ENCODE data around the gene ANKS1B. TPM values are rescaled to one million over a fixed set of nuclear protein-coding genes. Genes with fewer than 3 reads are reported as not detected.
"Not testable (repeated sequence)": the region's sequence is repeated elsewhere in the genome, so short reads cannot be mapped to it uniquely, and the experiment has no call there.

The ANKS1B gene
- total RNA-seq, 4 donors from 2014 or later, result 16.6 to 62.6 (median 40.2) TPM

DNA sequence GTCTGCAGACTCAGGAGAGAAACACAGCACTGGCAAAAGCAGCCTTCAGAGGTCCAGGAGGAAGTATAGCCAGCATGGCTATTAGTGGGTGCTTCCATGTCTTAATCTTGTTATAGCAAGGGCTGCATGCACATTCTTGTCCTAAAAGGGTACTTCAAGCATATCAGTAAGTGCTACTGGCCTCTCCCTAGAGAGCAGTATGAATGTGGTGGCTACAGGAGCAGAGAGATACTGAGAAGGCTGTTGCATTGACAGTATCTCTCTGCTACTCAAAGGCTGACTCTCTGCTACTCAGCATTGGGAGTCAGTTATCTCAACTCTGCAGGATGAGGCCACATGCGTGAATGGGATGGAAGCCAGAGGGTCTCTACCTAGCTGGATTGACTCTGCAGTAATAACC, 335.2 kb downstream of the ANKS1B start:
- intact Hi-C loops (cut with DNase I; ENCODE audit: low total_unique reads), result no loop called here
- Histone ChIP-seq H3K27ac (no peak overlapping the region), H3K4me3 (no peak overlapping the region), H3K27me3 (no peaks in the 10 kb centered on the region), H3K36me3 (no peaks in the 10 kb centered on the region), H3K9me3 (no peaks in the 10 kb centered on the region), H3K4me1 (no peaks in the 10 kb centered on the region)
- DNase-seq, result no peak
- TF ChIP-seq, protein P1, sequence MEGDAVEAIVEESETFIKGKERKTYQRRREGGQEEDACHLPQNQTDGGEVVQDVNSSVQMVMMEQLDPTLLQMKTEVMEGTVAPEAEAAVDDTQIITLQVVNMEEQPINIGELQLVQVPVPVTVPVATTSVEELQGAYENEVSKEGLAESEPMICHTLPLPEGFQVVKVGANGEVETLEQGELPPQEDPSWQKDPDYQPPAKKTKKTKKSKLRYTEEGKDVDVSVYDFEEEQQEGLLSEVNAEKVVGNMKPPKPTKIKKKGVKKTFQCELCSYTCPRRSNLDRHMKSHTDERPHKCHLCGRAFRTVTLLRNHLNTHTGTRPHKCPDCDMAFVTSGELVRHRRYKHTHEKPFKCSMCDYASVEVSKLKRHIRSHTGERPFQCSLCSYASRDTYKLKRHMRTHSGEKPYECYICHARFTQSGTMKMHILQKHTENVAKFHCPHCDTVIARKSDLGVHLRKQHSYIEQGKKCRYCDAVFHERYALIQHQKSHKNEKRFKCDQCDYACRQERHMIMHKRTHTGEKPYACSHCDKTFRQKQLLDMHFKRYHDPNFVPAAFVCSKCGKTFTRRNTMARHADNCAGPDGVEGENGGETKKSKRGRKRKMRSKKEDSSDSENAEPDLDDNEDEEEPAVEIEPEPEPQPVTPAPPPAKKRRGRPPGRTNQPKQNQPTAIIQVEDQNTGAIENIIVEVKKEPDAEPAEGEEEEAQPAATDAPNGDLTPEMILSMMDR (IDR thresholded peaks at IDR 0.05), result no peak
- TF ChIP-seq POLR2A (IDR thresholded peaks at IDR 0.05), result no peak

DNA sequence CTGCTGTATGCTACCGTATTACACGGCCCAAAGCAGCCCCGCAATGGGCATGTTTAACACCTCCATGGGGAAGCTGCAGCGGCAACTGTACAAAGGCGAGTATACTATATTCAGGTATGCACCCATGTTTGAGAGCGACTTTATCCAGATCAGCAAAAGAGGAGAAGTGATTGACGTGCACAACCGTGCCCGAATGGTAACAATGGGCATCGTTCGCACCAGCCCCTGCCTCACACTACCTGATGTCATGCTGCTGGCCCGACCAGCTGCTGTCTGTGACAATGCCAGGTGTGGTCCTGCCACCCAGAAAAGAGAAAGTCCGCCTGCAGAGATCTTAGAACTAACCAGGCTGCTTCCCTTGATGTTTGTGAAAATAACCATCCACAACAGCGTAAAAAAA, 336.6 kb downstream of the ANKS1B start:
- Histone ChIP-seq H3K4me3 (no peak overlapping the region), H3K36me3 (no peaks in the 10 kb centered on the region), H3K9me3 (no peaks in the 10 kb centered on the region), H3K4me1 (no peaks in the 10 kb centered on the region), H3K27ac (no peak overlapping the region), H3K27me3 (no peaks in the 10 kb centered on the region)
- intact Hi-C loops (cut with DNase I; ENCODE audit: low total_unique reads), result no loop called here
- no peak for TF ChIP-seq POLR2A (IDR thresholded peaks at IDR 0.05)
- TF ChIP-seq, protein P1 (IDR thresholded peaks at IDR 0.05), result no peak
- DNase-seq, result no peak

DNA sequence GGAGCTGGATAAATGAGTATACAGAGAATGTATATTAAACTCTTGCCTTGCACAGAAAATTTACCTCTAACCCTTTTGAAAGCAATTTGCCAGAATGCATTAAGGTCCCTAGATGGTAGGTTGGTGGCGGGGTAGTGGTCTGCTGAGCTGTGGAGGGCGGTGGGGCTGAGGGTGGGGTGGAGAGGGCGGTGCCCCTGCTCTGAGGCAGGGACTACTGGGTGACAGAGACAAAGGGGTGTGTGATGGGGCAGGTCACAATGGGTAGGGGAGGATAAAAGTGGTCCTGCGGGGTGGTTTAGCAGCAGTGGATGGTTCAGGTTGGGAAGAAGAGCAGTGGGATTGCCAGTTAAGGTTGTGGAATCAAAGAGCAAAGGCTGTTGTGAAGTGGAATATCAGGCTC, 337.3 kb downstream of the ANKS1B start, which contains the start of gene GARIN6:
Gene GARIN6, plus strand, starts transcription at position 301 of the 400 bp plus-strand sequence. CDS start 422 bp downstream, outside the sequence.
- H3K27me3 ChIP-seq, result no peaks in the 10 kb centered on the region
- no peak within 1 kb of the TSS for H3K27ac ChIP-seq
- no peaks in the 10 kb centered on the region for H3K4me1 ChIP-seq
- intact Hi-C loops (cut with DNase I; ENCODE audit: low total_unique reads), result no loop called here
- no peaks in the 10 kb centered on the region for H3K9me3 ChIP-seq
- TF ChIP-seq, protein P1 (IDR thresholded peaks at IDR 0.05), result no peak
- no peak for TF ChIP-seq POLR2A (IDR thresholded peaks at IDR 0.05)
- DNase-seq, result no peak
- H3K36me3 ChIP-seq, result no peaks in the 10 kb centered on the region
- no peak within 1 kb of the TSS for H3K4me3 ChIP-seq

DNA sequence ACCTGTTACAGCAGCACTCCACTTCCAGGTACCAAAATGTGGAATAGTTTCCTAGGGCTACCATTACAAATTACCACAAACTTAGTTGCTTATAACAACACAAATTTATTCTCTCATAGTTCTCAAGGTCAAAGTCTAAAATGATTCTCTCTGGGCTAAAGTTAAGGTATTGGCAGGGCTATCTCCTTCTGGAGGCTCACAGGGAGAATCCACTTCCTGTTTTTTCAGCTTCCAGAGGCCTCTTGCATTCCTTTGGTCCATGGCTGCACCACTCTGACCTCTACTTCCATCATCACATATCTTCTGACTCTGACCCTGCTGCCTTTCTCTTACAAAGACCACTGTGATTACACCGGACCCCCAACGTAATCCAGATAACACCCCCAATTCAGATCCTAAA, 340.1 kb downstream of the ANKS1B start:
- Histone ChIP-seq H3K9me3 (no peaks in the 10 kb centered on the region), H3K27me3 (no peaks in the 10 kb centered on the region), H3K4me1 (no peaks in the 10 kb centered on the region), H3K4me3 (no peak overlapping the region), H3K27ac (no peak overlapping the region), H3K36me3 (no peaks in the 10 kb centered on the region)
- TF ChIP-seq, protein P1 (IDR thresholded peaks at IDR 0.05), result no peak
- TF ChIP-seq POLR2A (IDR thresholded peaks at IDR 0.05), result no peak
- intact Hi-C loops (cut with DNase I; ENCODE audit: low total_unique reads), result no loop called here
- no peak for DNase-seq

DNA sequence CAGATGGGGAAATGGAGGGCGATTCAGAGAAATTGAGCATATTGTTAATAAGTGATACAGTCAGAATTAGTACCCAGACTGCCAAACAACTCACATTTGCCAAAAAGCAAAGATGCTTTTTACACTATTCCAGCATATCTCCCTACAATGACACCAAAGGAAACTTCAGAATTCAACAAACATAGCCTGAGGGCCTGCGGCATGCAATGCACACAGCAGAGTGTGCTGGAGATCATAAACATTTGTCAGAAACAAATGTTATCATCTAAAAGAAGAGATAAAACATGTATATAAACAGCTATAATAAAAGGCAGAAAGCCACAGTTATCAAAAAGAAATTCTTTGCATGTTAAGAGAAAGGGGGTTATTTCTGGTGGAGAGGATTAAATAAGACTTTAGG, 357.3 kb downstream of the ANKS1B start:
- Histone ChIP-seq H3K36me3 (no peaks in the 10 kb centered on the region), H3K4me3 (no peak overlapping the region), H3K27ac (no peak overlapping the region), H3K27me3 (no peaks in the 10 kb centered on the region), H3K4me1 (no peaks in the 10 kb centered on the region), H3K9me3 (no peaks in the 10 kb centered on the region)
- TF ChIP-seq, protein P1 (IDR thresholded peaks at IDR 0.05), result no peak
- TF ChIP-seq POLR2A (IDR thresholded peaks at IDR 0.05), result no peak
- DNase-seq, result no peak
- intact Hi-C loops (cut with DNase I; ENCODE audit: low total_unique reads), result no loop called here

DNA sequence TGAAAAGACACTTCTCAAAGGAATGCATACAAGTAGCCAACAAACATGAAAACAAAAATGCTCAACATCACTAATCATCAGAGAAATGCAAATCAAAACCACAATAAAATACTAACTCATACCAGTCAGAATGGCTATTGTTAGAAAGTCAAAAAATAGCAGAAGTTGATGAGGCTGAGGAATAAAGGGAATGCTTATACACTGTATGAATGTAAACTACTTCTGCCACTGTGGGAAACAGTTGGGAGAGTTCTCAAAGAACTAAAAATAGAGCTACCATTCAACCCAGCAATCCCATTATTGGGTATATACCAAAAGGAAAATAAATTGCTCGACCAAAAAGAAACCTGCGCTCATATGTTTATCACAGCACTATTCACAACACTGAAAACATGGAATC, 360.1 kb downstream of the ANKS1B start:
- intact Hi-C loops (cut with DNase I; ENCODE audit: low total_unique reads); H3K36me3 ChIP-seq; H3K27ac ChIP-seq; DNase-seq; H3K27me3 ChIP-seq; H3K4me3 ChIP-seq; H3K4me1 ChIP-seq: not testable (repeated sequence)
- peaks cover 0 to 11% of the 10 kb centered on the region in 2 donors for H3K9me3 ChIP-seq
